Kidney glomerular epithelial cell (primary cell): ENCODE data around the gene SLC25A17.
"Not testable (repeated sequence)": the region's sequence is repeated elsewhere in the genome, so short reads cannot be mapped to it uniquely, and the experiment has no call there.

ENCODE experiments used
- DNase-seq: peaks from one replicate; lab custom pipeline; 2025; lab: John Stamatoyannopoulos, UW

The SLC25A17 gene, protein sequence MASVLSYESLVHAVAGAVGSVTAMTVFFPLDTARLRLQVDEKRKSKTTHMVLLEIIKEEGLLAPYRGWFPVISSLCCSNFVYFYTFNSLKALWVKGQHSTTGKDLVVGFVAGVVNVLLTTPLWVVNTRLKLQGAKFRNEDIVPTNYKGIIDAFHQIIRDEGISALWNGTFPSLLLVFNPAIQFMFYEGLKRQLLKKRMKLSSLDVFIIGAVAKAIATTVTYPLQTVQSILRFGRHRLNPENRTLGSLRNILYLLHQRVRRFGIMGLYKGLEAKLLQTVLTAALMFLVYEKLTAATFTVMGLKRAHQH

GRCh38 chr22:40818747-40819598 lies at the start of gene SLC25A17:
Gene SLC25A17 (minus strand): TSS chr22:40819346. CDS start chr22:40819248, 98 bp downstream.
- peak; percentile 77 for DNase-seq

DNA sequence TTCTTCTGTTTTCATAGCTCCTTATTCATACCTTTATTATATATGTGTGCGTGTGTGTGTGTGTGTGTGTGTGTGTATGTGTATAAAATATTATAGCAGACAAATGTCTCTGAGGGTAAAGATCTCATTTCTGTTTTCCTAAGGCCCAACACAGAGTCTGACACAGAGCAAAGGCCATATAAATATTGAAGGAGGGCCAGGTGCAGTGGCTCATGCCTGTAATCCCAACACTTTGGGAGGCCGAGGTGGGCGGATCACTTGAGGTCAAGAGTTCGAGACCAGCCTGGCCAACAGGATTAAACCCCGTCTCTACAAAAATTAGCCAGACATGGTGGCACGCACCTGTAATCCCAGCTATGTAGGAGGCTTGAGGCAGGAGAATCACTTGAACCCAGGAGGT lies 49.2 kb upstream of the SLC25A17 start:
- DNase-seq: not testable (repeated sequence)

GRCh38 chr22:40867109-40867508 lies 48.0 kb upstream of the SLC25A17 start:
- DNase-seq: no peak

DNA sequence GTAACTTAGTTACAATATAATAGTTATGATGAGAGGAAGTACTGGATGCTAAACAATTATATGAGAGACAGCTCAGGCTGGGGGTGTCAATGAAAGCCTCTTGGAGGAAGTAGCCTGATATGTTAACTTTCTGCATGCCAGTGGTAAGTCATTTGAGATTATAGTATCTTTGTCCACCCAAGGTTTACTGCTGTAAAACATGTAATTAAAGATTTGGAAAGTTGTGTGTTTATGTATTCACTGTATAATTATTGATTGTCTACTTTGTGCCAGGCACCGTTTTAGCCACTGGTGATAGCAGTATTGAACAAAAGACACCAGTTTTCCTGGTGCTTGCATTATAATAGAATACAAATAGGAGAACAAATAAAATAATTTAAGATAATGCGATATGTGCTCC lies 43.4 kb upstream of the SLC25A17 start:
- DNase-seq: no peak

DNA sequence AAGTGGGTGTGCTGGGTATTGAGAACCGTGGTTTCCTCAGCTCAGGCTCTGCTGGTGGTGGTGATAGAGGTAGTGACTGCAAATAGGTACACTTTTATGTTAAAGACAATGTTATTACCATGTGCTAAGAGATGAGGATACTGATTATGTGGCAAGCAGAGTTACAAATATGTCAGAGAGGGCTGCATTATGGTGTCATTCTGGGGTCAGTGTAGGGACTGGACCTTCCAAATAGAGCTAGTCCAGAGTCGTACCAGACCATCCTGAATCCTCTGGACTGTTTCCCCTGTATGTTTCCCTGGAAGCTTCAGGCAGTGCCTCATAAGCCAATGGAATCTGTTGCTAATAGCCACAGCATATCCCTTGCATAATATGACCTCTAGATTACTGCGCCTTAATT lies 42.9 kb upstream of the SLC25A17 start, which contains the start of gene DNAJB7:
Gene DNAJB7, minus strand, starts transcription at position 101 of the 400 bp plus-strand sequence. CDS start 119 bp downstream, outside the sequence.
- DNase-seq: no peak

GRCh38 chr22:40857309-40857855 lies 38.2 kb upstream of the SLC25A17 start:
- DNase-seq: no peak

- peak; percentile 95 for DNase-seq
These were observed 37.6 kb upstream of the SLC25A17 start, which contains the start of the genes ST13 and XPNPEP3 for GRCh38 chr22:40856513-40857308. Gene ST13 (minus strand): TSS chr22:40856639. CDS start chr22:40856540, 99 bp downstream. Gene XPNPEP3 (plus strand): TSS chr22:40857148. CDS start chr22:40857182, 34 bp downstream.

GRCh38 chr22:40855979-40856512 lies 36.9 kb upstream of the SLC25A17 start:
- peak; percentile 20 for DNase-seq

DNA sequence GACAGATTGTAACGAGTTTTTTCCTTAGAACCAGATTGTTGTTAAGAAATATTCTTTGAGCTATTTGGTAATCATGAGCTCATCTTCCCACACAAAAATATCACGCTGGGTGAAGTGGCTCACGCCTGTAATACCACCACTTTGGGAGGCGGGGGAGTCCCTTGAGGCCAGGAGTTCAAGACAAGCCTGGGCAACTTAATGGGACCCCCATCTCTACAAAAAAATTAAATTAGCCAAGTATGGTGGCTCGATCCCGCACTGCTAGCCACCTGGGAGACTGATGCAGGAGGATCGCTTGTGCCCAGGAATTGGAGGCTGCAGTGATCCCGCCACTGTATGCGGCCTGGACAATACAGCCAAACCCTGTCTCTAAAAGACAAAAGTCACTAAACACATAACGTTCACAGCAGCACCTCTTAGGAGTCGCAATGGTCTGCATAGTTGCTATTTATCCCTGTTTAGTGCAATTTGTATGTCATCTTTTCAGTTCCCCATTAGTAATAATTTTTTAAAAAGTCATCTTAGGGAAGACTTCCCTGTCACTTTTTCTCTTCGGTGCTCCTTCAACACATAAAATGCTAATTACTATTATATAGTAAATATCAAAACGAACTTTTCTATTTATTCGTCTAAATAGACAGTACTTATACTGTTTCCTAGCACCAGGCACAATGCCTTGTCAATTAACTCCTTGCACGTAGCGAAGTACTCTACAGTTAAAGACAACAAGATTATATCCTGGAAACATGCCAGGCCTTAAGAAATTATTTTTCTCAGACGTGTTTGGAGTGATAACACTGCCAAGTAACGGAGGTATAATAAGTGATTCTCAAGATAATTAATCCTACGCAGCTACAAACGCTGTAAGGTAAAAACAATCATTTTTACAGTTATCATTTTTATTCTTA lies 36.2 kb upstream of the SLC25A17 start:
- DNase-seq: no peak

- DNase-seq: no peak
These were observed 34.8 kb upstream of the SLC25A17 start for GRCh38 chr22:40853961-40854360.

DNA sequence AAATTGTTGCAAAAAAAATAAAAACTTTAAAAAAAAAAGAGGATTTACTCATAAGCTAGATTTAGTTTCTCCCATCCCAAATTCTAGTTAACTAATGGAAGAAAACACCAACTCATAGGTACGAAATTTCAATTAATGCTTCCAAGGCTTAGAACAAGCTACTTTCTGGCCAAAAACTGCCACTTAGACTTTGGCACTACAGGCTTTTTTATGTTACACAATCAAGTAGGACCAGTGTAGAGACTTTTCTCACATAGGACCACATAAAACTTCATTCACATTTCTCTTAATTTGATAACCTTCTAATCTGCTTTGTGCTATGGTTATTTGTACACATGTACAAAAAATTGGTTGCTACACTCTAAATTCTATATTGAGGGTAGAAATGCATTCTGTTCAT lies 34.2 kb upstream of the SLC25A17 start:
- DNase-seq: no peak

GRCh38 chr22:40845816-40846215 lies 26.7 kb upstream of the SLC25A17 start:
- DNase-seq: not testable (repeated sequence)

- no peak for DNase-seq
These were observed 25.8 kb upstream of the SLC25A17 start for GRCh38 chr22:40844951-40845350.

DNA sequence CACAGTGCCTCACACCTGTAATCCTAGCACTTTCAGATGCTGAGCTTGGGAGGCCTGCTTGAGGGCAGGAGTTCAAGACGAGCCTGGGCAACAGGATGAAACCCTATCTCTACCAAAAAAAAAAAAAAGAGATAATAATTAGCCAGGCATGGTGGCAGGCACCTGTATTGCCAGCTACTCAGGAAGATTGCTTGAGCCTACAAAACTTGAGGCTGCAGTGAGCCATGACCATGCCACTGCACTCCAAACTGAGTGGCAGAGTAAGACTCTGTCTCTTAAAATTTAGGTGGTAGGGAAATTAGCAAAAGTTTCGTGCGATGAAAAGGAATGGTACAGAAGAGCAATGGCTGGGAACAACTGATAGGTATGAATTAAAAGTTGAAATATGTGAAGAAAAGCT lies 19.3 kb upstream of the SLC25A17 start:
- DNase-seq: no peak

GRCh38 chr22:40834619-40835018 lies 15.5 kb upstream of the SLC25A17 start:
- DNase-seq: no peak

- no peak for DNase-seq
These were observed 10.0 kb upstream of the SLC25A17 start for GRCh38 chr22:40829131-40829530.

GRCh38 chr22:40826984-40827741 lies 8.0 kb upstream of the SLC25A17 start:
- no peak for DNase-seq

- not testable (repeated sequence) for DNase-seq
These were observed 7.1 kb upstream of the SLC25A17 start for GRCh38 chr22:40826292-40826691.

DNA sequence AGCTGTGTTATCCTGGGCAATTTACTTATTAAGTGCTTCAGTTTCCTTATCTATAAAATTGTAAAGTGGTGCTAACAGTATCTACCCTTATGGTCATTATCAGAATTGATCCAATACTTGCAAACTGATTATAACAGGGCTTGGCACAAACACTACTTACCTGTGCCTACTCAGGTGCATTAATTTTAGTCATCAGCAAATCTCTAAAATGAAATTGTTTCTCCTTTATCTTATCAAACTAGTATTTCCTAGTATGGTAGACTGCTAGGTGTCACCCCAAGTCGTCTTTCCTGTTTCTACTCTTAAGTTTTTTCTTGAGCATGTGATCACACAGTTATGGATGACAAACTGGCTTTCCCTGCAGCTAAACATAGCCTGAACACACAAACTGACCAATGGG lies 4.3 kb upstream of the SLC25A17 start:
- no peak for DNase-seq
